NCI-H524 treated with DMSO at 0.1 percent for 48 hours (cell line): ENCODE measurements around the gene CTTNBP2NL.
"Not testable (repeated sequence)": the region's sequence is repeated elsewhere in the genome, so short reads cannot be mapped to it uniquely, and the experiment has no call there.

ENCODE experiments used
- DNase-seq: peaks from one replicate; lab custom pipeline; 2025; lab: John Stamatoyannopoulos, UW

Gene CTTNBP2NL

GRCh38 chr1:112464501-112464900 lies 68.5 kb downstream of the CTTNBP2NL start:
- no peak for DNase-seq

GRCh38 chr1:112465122-112465521 lies 69.1 kb downstream of the CTTNBP2NL start:
- no peak for DNase-seq

GRCh38 chr1:112466078-112466660 lies 70.2 kb downstream of the CTTNBP2NL start:
- DNase-seq = peak; percentile 33

GRCh38 chr1:112470324-112470723 lies 74.3 kb downstream of the CTTNBP2NL start:
- DNase-seq = not testable (repeated sequence)

GRCh38 chr1:112470966-112471365 lies 75.0 kb downstream of the CTTNBP2NL start:
- no peak for DNase-seq

DNA sequence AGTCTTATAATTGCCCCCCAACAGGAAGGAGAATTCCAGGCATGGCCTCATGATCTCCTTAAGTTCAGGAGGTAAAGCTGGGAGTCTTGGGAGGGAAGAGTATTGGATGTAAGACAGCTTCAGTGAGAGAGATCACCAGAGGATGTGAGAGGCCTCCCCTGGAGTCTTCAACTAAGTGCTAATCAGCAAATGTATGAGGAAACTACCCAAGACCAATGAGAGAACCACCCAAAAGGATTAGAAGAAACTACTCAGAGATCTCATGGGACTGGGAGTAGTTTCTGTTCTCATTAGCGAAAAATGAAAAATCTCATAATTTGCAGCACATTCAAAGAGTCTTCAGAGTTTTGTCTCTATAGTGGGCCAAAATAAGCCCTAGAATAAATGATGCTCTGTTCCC lies 76.1 kb downstream of the CTTNBP2NL start:
- DNase-seq = no peak

GRCh38 chr1:112477550-112477949 lies 81.5 kb downstream of the CTTNBP2NL start:
- no peak for DNase-seq

DNA sequence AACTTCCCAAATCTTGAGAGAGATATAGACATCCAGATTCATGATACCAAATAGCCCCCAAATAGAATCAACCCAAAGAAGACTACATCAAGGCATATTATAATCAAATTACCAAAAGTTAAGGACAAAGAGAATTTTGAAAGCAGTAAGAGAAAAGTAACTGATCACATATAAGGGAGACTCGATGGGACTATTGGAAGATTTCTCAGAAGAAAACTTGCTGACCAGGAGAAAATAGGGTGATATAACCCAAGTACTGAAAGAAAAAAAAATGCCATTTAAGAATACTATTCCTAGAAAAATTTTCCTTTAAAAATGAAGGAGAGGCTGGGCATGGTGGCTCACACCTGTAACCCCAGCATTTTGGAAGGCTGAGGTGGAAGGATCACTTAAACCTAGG lies 82.3 kb downstream of the CTTNBP2NL start:
- no peak for DNase-seq

GRCh38 chr1:112486063-112486462 lies 90.0 kb downstream of the CTTNBP2NL start:
- not testable (repeated sequence) for DNase-seq

DNA sequence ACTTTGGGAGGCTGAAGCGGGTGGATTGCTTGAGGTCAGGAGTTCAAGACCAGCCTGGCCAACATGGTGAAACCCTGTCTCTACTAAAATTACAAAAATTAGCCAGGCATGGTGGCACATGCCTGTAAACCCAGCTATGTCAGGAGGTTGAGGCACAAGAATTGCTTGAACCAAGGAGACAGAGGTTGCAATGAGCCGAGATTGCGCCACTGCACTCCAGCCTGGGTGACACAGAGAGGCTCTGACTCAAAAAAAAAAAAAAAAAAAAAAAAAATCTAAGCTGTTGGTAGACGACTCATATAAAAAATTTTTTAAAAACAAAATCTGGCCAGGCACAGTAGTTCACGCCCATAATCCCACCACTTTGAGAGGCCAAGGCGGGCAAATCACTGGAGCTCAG lies 91.7 kb downstream of the CTTNBP2NL start:
- DNase-seq = not testable (repeated sequence)

DNA sequence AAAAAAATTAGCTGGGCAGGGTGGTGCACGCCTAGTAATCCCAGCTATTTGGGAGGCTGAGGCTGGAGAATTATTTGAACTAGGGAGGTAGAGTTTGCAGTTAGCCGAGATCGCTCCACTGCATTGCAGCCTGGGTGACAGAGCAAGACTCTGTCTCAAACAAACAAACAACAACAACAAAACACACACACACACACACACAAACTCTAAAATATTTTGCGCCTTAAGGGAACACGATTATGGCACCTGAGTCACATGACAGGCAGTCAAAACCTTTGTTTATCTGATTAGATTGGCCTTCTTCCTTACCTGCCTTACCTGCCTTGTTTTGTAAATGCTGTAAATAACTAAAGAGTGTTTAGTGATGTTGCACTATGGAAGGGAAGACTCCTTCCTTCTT lies 92.1 kb downstream of the CTTNBP2NL start:
- no peak for DNase-seq

DNA sequence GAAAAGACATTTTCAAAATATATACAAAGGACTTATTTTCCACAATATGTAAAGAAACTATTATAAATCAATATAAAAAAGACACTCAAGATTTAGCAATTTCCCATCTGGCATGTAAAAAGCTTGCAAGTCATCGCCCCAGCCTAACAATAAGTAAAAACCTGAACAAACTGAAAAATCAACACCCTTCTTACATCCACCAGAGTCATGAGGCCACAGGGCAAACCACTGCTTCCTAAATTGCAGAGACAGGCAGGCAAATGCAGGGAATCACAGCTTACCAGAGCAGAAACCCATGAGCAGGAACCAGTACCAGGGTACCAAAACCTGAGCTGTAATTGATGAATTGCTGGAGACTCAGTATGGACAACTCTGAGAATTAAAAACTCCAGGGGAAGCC lies 96.1 kb downstream of the CTTNBP2NL start:
- DNase-seq = no peak

DNA sequence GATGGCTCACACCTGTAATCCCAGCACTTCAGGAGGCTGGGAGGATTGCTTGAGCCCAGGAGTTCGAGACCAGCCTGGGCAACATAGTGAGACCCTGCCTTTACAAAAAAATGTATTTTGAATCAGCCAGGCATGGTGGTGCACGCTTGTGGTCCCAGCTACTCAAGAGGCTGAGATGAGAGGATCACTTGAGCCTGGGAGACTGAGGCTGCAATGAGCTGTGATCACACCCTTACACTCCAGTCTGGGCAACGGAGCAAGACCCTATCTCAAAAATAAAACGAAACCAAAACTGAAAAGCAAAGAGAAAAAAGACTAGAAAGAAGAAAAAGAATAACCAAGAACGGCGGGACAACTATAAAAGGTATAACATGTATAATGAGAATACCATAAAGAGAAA lies 97.3 kb downstream of the CTTNBP2NL start:
- no peak for DNase-seq

DNA sequence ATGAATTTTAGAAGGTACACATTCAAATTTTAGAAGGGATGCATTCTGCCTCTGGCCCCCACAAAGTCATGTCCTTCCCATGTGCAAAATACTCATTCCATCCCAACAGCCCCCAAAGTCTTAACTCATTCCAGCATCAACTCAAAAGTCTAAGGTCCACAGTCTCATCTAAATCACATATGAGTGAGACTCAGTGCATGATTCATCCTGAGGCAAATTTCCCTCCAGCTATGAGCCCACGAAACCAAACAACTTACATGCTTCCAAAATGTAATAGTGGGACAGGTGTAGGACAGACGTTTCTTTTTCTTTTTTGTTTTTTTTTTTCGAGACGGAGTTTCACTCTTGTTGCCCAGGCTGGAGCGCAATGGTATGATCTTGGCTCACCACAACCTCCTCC lies 100.3 kb downstream of the CTTNBP2NL start:
- DNase-seq = no peak

GRCh38 chr1:112501810-112502641 lies 106.0 kb downstream of the CTTNBP2NL start:
- DNase-seq = no peak

- no peak for DNase-seq
Measured at GRCh38 chr1:112502826-112503225, 106.8 kb downstream of the CTTNBP2NL start.

GRCh38 chr1:112504001-112504660 lies 108.1 kb downstream of the CTTNBP2NL start:
- DNase-seq = no peak

GRCh38 chr1:112504661-112505399 lies 108.8 kb downstream of the CTTNBP2NL start:
- DNase-seq = no peak

GRCh38 chr1:112505400-112505785 lies 109.4 kb downstream of the CTTNBP2NL start:
- no peak for DNase-seq

DNA sequence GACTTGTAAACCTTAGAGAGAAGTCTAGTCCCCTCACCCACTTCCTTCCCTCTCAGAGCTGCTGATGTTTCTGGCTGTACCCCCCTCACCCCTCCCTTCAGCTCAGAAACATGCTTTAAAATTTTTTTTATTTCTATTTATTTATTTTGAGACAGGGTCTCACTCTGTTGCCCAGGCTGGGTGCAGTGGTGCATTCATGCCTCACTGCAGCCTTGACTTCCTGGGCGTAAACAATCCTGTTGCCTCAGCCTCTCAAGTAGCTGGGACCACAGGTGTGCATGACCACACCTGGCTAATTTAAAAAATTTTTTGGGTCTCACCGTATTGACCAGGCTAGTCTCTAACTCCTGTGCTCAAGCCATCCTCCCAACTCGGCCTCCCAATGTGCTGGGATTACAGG lies 109.9 kb downstream of the CTTNBP2NL start:
- no peak for DNase-seq

GRCh38 chr1:112506306-112506705 lies 110.3 kb downstream of the CTTNBP2NL start:
- DNase-seq = no peak

DNA sequence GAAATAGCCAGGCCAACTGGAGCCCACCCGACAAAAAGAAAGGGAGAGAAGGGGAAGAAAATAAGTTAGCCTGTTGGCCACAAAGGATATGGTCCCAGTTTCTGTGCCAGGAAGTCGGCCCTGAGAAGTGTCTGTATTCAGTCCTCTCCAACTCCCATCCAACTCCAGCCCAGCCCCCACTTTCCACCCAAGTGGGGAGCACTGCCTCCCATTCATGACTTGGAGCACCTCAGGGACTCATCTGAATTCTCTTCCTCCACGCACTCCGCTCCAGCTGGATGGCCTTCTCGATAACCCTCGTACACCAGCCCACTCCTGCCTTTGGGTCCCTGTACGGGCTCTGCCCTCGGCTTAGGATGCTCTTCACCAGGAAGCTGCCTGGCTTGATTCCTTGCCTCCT lies 110.7 kb downstream of the CTTNBP2NL start:
- DNase-seq = no peak
